CD4-positive, alpha-beta memory T cell (primary cell): Measurements from ENCODE around the gene ZBTB22. TPM values are rescaled to one million over a fixed set of nuclear protein-coding genes. Genes with fewer than 3 reads are reported as not detected.

Experiments used
- microRNA-seq: library from miRNA; unstranded; fragments of <30 nt; microRNA quantifications from one replicate; pipeline ENCODE4 v1.2.0, GENCODE V29; 2021; ENCODE audit warnings: borderline replicate concordance, borderline number of aligned reads, borderline microRNAs expressed, mixed read lengths
- polyA plus RNA-seq, 2 donors: library from polyadenylated mRNA; unstranded; fragments of 300-500 nt; fragmentation: Illumina TruSeq; gene quantifications; one replicate each; pipeline ENCODE4 v1.2.3, GENCODE V29; 2021
- total RNA-seq, 2 experiments: library from RNA; stranded (reverse); gene quantifications; one replicate each; pipeline ENCODE4 v1.2.3, GENCODE V29; 2021

Gene ZBTB22
- total and polyA plus RNA-seq, 4 experiments from 2014 or later, result 15.3 to 28.7 (median 23.5) TPM

Small RNAs within 50 kb of the gene (microRNA-seq; reads per million reads assigned to microRNA genes)
- gene MIR6834 (not detected), gene MIR6873 (not detected)

Other genes starting within 250 kb of the ZBTB22 start
- gene HLA-DPA1, start 244.1 kb downstream of the ZBTB22 start, total RNA-seq, result 10 to 100 TPM; 17.0 to 18.2 TPM
- gene HLA-DPA1, start 244.1 kb downstream of the ZBTB22 start, polyA plus RNA-seq, result 10 to 100 TPM; 40.0 to 41.6 TPM
- gene HLA-DPB1, start 241.8 kb downstream of the ZBTB22 start, total RNA-seq, result 10 to 100 TPM; 14.5 to 17.2 TPM
- 10 to 100 TPM; 50.5 to 76.9 TPM for gene HLA-DPB1, start 241.8 kb downstream of the ZBTB22 start, polyA plus RNA-seq
- gene COL11A2, start 125.3 kb downstream of the ZBTB22 start, total RNA-seq, result 1 to 10 TPM; 1.2 to 1.6 TPM
- gene COL11A2, start 125.3 kb downstream of the ZBTB22 start, polyA plus RNA-seq, result under 1 TPM; 0.40 to 0.49 TPM
- gene RXRB, start 117.1 kb downstream of the ZBTB22 start, total RNA-seq, result 10 to 100 TPM; 89.2 to 94.3 TPM
- 10 to 100 TPM in 1 of 2 donors, 1 to 10 TPM in 1; 5.6 to 11.5 TPM for gene RXRB, start 117.1 kb downstream of the ZBTB22 start, polyA plus RNA-seq
- gene SLC39A7, start 116.9 kb downstream of the ZBTB22 start, total RNA-seq, result 10 to 100 TPM; 40.8 to 40.9 TPM
- gene SLC39A7, start 116.9 kb downstream of the ZBTB22 start, polyA plus RNA-seq, result 10 to 100 TPM; 22.9 to 23.1 TPM
- 10 to 100 TPM; 20.2 to 22.3 TPM for gene HSD17B8, start 113.1 kb downstream of the ZBTB22 start, total RNA-seq
- 10 to 100 TPM; 57.4 to 77.3 TPM for gene HSD17B8, start 113.1 kb downstream of the ZBTB22 start, polyA plus RNA-seq
- 10 to 100 TPM; 36.8 to 38.4 TPM for gene RING1, start 109.2 kb downstream of the ZBTB22 start, total RNA-seq
- gene RING1, start 109.2 kb downstream of the ZBTB22 start, polyA plus RNA-seq, result 1 to 10 TPM; 3.4 to 7.8 TPM
- gene VPS52, start 45.9 kb downstream of the ZBTB22 start, total RNA-seq, result 10 to 100 TPM; 89.4 to 95.7 TPM
- 10 to 100 TPM; 13.4 to 18.6 TPM for gene VPS52, start 45.9 kb downstream of the ZBTB22 start, polyA plus RNA-seq
- gene RPS18, start 45.7 kb downstream of the ZBTB22 start, total RNA-seq, result 1,000 to 10,000 TPM; 3,264 to 3,439 TPM
- gene RPS18, start 45.7 kb downstream of the ZBTB22 start, polyA plus RNA-seq, result 1,000 to 10,000 TPM; 8,832 to 8,968 TPM
- 10 to 100 TPM; 43.3 to 46.7 TPM for gene B3GALT4, start 40.6 kb downstream of the ZBTB22 start, total RNA-seq
- 10 to 100 TPM; 22.2 to 30.5 TPM for gene B3GALT4, start 40.6 kb downstream of the ZBTB22 start, polyA plus RNA-seq
- gene WDR46, start 28.5 kb downstream of the ZBTB22 start, total RNA-seq, result 10 to 100 TPM; 60.8 to 66.1 TPM
- gene WDR46, start 28.5 kb downstream of the ZBTB22 start, polyA plus RNA-seq, result 10 to 100 TPM; 65.8 to 88.9 TPM
- 10 to 100 TPM; 43.6 to 45.5 TPM for gene PFDN6, start 28.1 kb downstream of the ZBTB22 start, total RNA-seq
- 10 to 100 TPM; 33.1 to 36.7 TPM for gene PFDN6, start 28.1 kb downstream of the ZBTB22 start, polyA plus RNA-seq
- gene RGL2, start 18.8 kb downstream of the ZBTB22 start, total RNA-seq, result 10 to 100 TPM; 66.8 to 67.9 TPM
- 10 to 100 TPM in 1 of 2 donors, 1 to 10 TPM in 1; 10.0 to 12.5 TPM for gene RGL2, start 18.8 kb downstream of the ZBTB22 start, polyA plus RNA-seq
- gene TAPBP, start 3.7 kb downstream of the ZBTB22 start, total RNA-seq, result 100 to 1,000 TPM; 240 to 248 TPM
- gene TAPBP, start 3.7 kb downstream of the ZBTB22 start, polyA plus RNA-seq, result 100 to 1,000 TPM; 277 to 370 TPM
- 10 to 100 TPM; 76.4 to 84.7 TPM for gene DAXX, start 5.2 kb upstream of the ZBTB22 start, total RNA-seq
- gene DAXX, start 5.2 kb upstream of the ZBTB22 start, polyA plus RNA-seq, result 100 to 1,000 TPM in 1 of 2 donors, 10 to 100 TPM in 1; 73.1 to 125 TPM
- under 1 TPM; 0.61 to 0.69 TPM for gene KIFC1, start 74.1 kb upstream of the ZBTB22 start, total RNA-seq
- under 1 TPM in 1 of 2 donors, not detected in 1; 0.54 TPM for gene KIFC1, start 74.1 kb upstream of the ZBTB22 start, polyA plus RNA-seq
- 100 to 1,000 TPM; 220 TPM for gene PHF1, start 93.3 kb upstream of the ZBTB22 start, total RNA-seq
- gene PHF1, start 93.3 kb upstream of the ZBTB22 start, polyA plus RNA-seq, result 10 to 100 TPM; 61.2 to 81.8 TPM
- gene CUTA, start 100.4 kb upstream of the ZBTB22 start, total RNA-seq, result 100 to 1,000 TPM; 210 to 217 TPM
- gene CUTA, start 100.4 kb upstream of the ZBTB22 start, polyA plus RNA-seq, result 100 to 1,000 TPM; 371 to 407 TPM
- 10 to 100 TPM; 47.8 to 48.0 TPM for gene SYNGAP1, start 102.3 kb upstream of the ZBTB22 start, total RNA-seq
- 1 to 10 TPM in 1 of 2 donors, not detected in 1; 1.9 TPM for gene SYNGAP1, start 102.3 kb upstream of the ZBTB22 start, polyA plus RNA-seq
- gene ZBTB9, start 136.8 kb upstream of the ZBTB22 start, total RNA-seq, result 10 to 100 TPM; 12.1 to 12.8 TPM
- gene ZBTB9, start 136.8 kb upstream of the ZBTB22 start, polyA plus RNA-seq, result 10 to 100 TPM in 1 of 2 donors, 1 to 10 TPM in 1; 5.7 to 11.5 TPM